Peyer's patch (tissue), 4 donors: ENCODE measurements around the gene CCN2. TPM values are rescaled to one million over a fixed set of nuclear protein-coding genes. Genes with fewer than 3 reads are reported as not detected.

Source experiments
- DNase-seq, 3 donors: peaks; one replicate each; pipeline ENCODE4 v3.0.0-alpha.2; 2017 to 2019
- H3K27ac ChIP-seq, 4 donors: fragments of 200-600 bp; sonication (generic); one replicate each; pipeline ENCODE4 v1.5.1; 2016 to 2019
- H3K27me3 ChIP-seq, 2 donors: fragments of 200-600 bp; sonication (generic); one replicate each; pipeline ENCODE4 v1.5.1; 2019
- H3K36me3 ChIP-seq, 3 donors: fragments of 200-600 bp; sonication (generic); one replicate each; pipeline ENCODE4 v1.5.1; 2016 to 2019
- H3K4me1 ChIP-seq, 4 donors: fragments of 200-600 bp; sonication (generic); one replicate each; pipeline ENCODE4 v1.5.1; 2016 to 2019
- H3K4me3 ChIP-seq, 4 donors: fragments of 200-600 bp; sonication (generic); 1 replicate in 3 of 4; 2 replicates in 1 of 4; pipeline ENCODE4 v1.5.1; 2016 to 2019; ENCODE audit warnings: mild to moderate bottlenecking in 1 of 4
- H3K9me3 ChIP-seq, 4 donors: fragments of 200-600 bp; sonication (generic); one replicate each; pipeline ENCODE4 v1.5.1; 2016 to 2019; ENCODE audit warnings: mild to moderate bottlenecking in 1 of 4
- POLR2A ChIP-seq, 2 donors: fragments of 450-650 bp; IDR thresholded peaks; one replicate each; pipeline ENCODE4 v1.5.1; 2017; ENCODE audit warnings: antibody characterized with exemption in 2 of 2, mild to moderate bottlenecking in 2 of 2, moderate library complexity in 2 of 2
- total RNA-seq, 4 donors: library from RNA; depleted of rRNA; stranded (reverse); fragments of >200 nt; gene quantifications; one replicate each; pipeline ENCODE4 v1.1.0, GENCODE V29; 2016
- TF ChIP-seq, protein P1 (sequence below), 6 experiments: fragments of 450-650 bp in 4 of 6; fragments of 200-600 bp in 2 of 6; sonication (generic) in 1 of 6; IDR thresholded peaks; one replicate each; pipeline ENCODE4 v1.5.1; 2017 to 2019; ENCODE audit warnings: antibody characterized with exemption in 6 of 6, mild to moderate bottlenecking in 3 of 6, moderate library complexity in 1 of 6

Gene CCN2
- total RNA-seq, 4 donors from 2014 or later: 28.7 to 262 (median 72.2) TPM

GRCh38 chr6:131981624-131981978, 30.4 kb upstream of the CCN2 start:
- no peaks in the 10 kb centered on the region for H3K36me3 ChIP-seq
- no peaks in the 10 kb centered on the region for H3K9me3 ChIP-seq
- TF ChIP-seq, protein P1, sequence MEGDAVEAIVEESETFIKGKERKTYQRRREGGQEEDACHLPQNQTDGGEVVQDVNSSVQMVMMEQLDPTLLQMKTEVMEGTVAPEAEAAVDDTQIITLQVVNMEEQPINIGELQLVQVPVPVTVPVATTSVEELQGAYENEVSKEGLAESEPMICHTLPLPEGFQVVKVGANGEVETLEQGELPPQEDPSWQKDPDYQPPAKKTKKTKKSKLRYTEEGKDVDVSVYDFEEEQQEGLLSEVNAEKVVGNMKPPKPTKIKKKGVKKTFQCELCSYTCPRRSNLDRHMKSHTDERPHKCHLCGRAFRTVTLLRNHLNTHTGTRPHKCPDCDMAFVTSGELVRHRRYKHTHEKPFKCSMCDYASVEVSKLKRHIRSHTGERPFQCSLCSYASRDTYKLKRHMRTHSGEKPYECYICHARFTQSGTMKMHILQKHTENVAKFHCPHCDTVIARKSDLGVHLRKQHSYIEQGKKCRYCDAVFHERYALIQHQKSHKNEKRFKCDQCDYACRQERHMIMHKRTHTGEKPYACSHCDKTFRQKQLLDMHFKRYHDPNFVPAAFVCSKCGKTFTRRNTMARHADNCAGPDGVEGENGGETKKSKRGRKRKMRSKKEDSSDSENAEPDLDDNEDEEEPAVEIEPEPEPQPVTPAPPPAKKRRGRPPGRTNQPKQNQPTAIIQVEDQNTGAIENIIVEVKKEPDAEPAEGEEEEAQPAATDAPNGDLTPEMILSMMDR (IDR thresholded peaks at IDR 0.05): no peak
- TF ChIP-seq POLR2A (IDR thresholded peaks at IDR 0.05): no peak
- H3K27ac ChIP-seq: peak overlapping the region in 1 of 4 donors; percentile 51
- H3K4me1 ChIP-seq: peaks cover 0 to 8% (median 0%) of the 10 kb centered on the region in 4 donors
- no peak for DNase-seq
- no peaks in the 10 kb centered on the region for H3K27me3 ChIP-seq
- H3K4me3 ChIP-seq: no peak overlapping the region

- DNase-seq: no peak
- TF ChIP-seq, protein P1 (IDR thresholded peaks at IDR 0.05): no peak
- TF ChIP-seq POLR2A (IDR thresholded peaks at IDR 0.05): no peak
- Histone ChIP-seq H3K27me3 (no peaks in the 10 kb centered on the region), H3K9me3 (no peaks in the 10 kb centered on the region), H3K4me1 (peaks cover 0 to 8% (median 0%) of the 10 kb centered on the region in 4 donors), H3K27ac (peak overlapping the region in 1 of 4 donors; percentile 51), H3K4me3 (no peak overlapping the region), H3K36me3 (no peaks in the 10 kb centered on the region)
These were observed 29.8 kb upstream of the CCN2 start for GRCh38 chr6:131980791-131981623.

- Histone ChIP-seq H3K4me3 (no peak overlapping the region), H3K36me3 (no peaks in the 10 kb centered on the region), H3K4me1 (peaks cover 0 to 8% (median 0%) of the 10 kb centered on the region in 4 donors), H3K27ac (peak overlapping the region in 1 of 4 donors; percentile 51), H3K9me3 (no peaks in the 10 kb centered on the region), H3K27me3 (no peaks in the 10 kb centered on the region)
- DNase-seq: no peak
- no peak for TF ChIP-seq POLR2A (IDR thresholded peaks at IDR 0.05)
- TF ChIP-seq, protein P1 (IDR thresholded peaks at IDR 0.05): no peak
These were observed 29.2 kb upstream of the CCN2 start for GRCh38 chr6:131980338-131980790.

DNA sequence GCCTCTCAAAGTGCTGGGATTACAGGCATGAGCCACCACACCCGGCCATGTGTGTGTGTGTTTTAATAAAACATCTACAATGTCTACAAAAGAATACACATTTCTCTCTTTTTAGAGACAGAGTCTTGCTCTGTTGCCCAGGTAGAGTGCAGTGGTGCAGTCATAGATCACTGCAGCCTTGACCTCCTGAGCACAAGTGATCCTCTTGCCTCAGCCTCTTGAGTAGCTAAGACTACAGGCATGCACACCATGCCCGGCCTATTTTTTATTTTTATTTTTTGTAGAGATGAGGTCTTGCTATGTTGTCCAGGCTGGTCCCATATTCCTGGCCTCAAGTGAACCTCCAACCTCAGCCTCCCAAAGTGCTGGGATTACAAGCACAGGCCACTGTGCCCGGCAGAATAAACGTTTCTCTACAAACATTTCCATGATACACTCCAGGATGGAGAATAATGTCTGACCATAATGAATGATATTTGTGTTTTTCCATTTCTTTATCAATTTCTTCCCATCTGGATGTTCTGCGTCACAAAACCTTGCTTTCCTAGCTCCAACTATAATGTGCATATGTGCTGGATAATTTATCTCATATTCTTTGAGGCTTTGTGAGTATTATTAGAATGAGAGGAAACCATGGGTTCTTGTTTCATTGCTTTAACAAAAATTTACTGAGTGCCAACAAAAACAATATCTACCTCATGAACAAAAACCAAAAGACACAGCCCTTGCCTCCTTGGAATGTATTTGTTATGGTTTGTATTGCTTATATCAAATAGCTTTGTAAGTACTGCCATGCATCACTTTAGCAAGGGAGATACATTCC, 28.6 kb upstream of the CCN2 start:
- H3K27ac ChIP-seq: peak overlapping the region in 1 of 4 donors; percentile 4
- no peaks in the 10 kb centered on the region for H3K36me3 ChIP-seq
- no peaks in the 10 kb centered on the region for H3K27me3 ChIP-seq
- H3K4me3 ChIP-seq: no peak overlapping the region
- H3K9me3 ChIP-seq: no peaks in the 10 kb centered on the region
- peaks cover 0 to 8% (median 0%) of the 10 kb centered on the region in 4 donors for H3K4me1 ChIP-seq
- no peak for DNase-seq
- TF ChIP-seq, protein P1 (IDR thresholded peaks at IDR 0.05): no peak
- no peak for TF ChIP-seq POLR2A (IDR thresholded peaks at IDR 0.05)

GRCh38 chr6:131978522-131978921, 27.4 kb upstream of the CCN2 start:
- Histone ChIP-seq H3K27me3 (no peaks in the 10 kb centered on the region), H3K36me3 (no peaks in the 10 kb centered on the region), H3K4me3 (no peak overlapping the region), H3K9me3 (no peaks in the 10 kb centered on the region), H3K27ac (no peak overlapping the region), H3K4me1 (peaks cover 0 to 8% (median 0%) of the 10 kb centered on the region in 4 donors)
- DNase-seq: no peak
- TF ChIP-seq, protein P1 (IDR thresholded peaks at IDR 0.05): no peak
